DMS114 treated with DMSO at 0.1 percent for 48 hours (cell line): ENCODE data around the gene SRD5A1.

Experiments used
- DNase-seq: peaks from one replicate; lab custom pipeline; 2025; ENCODE audit not compliant: unreplicated experiment; lab: John Stamatoyannopoulos, UW

Gene SRD5A1

DNA sequence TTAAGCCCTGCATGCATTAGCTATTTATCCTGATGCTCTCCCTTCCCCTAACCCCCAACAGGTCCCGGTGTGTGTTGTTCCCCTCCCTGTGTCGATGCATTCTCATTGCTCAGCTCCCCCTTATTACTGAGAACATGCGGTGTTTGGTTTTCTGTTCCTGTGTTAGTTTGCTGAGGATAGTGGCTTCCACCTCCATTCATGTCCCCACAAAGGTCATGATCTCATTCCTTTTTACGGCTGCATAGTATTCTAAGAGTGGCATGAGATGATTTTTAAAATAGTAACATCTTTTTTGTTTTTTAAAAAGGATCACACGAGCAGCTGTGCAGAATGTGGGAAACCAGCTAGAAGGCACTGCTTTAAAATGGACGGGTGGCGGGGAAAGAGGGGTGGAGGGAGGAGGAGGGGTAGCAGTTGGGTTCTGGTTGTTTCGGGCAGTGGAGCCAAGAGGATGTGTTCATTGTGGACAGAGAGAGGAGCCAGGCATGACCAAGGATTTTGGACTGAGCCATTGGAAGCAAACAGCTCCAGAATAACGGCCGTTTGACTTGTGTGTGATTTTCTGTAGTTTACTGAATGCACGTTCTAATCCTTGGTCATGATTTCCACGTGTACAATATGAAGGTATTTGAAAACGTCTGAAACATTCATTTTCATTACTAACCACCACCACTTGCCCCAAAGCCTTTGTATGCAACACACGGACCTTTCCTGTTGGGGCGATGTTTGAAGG lies 78.3 kb downstream of the SRD5A1 start:
- DNase-seq, result no peak

DNA sequence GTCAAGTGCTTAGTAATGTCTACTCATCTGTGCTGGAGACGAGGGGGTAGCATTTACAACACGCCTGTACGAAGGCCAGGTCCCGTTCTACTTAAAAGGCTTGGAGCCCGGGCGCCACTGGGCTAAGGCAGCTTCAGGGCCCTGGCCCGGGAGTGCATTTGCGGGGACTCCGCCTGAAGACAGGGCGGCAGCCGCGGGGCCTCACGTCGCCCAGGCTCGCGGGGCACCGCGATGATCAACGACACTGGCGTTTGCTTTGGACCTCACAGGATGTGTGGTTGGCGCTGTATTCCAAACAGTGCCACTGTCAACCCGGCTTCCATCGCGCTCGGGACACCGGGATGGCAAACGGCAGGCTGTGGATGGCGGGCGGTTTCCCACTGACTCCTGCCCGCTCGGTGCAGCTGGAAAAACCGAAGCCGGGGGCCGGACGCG lies 78.9 kb downstream of the SRD5A1 start:
- peak; percentile 39 for DNase-seq

DNA sequence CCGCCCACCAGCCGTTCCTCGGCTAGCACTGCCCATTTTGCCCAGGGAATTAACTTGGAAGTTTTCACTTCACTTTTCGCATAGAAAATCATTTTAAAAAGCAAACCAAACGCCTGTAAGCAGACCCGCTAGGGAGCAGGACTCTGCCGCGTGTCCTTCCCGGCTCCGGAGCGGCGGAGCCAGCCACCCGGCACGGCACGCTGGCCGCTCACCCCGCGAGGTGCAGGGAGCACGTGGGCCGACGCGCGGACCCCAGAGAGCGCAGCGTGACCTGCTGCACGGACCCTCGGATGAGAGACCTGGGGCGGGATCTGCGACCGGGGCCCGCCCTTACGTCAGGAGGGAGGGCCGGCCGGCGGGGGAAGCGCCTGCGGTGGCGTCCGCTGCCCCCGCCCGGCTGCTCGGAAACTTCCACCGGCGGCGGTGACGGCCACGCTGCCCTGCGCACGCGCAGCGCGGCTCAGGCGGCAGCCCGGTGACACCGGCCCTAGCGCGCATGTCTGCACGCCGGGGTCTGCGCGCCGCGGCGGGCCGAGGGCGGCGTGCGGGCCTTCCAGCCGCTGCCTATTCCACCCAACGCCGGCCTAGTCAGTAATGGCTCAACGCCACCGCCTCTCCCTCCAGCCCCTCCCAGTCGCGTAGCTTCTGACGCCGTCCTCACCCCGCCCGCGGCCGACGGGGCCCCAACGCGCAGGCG lies 79.5 kb downstream of the SRD5A1 start:
- DNase-seq, result peak; percentile 90

DNA sequence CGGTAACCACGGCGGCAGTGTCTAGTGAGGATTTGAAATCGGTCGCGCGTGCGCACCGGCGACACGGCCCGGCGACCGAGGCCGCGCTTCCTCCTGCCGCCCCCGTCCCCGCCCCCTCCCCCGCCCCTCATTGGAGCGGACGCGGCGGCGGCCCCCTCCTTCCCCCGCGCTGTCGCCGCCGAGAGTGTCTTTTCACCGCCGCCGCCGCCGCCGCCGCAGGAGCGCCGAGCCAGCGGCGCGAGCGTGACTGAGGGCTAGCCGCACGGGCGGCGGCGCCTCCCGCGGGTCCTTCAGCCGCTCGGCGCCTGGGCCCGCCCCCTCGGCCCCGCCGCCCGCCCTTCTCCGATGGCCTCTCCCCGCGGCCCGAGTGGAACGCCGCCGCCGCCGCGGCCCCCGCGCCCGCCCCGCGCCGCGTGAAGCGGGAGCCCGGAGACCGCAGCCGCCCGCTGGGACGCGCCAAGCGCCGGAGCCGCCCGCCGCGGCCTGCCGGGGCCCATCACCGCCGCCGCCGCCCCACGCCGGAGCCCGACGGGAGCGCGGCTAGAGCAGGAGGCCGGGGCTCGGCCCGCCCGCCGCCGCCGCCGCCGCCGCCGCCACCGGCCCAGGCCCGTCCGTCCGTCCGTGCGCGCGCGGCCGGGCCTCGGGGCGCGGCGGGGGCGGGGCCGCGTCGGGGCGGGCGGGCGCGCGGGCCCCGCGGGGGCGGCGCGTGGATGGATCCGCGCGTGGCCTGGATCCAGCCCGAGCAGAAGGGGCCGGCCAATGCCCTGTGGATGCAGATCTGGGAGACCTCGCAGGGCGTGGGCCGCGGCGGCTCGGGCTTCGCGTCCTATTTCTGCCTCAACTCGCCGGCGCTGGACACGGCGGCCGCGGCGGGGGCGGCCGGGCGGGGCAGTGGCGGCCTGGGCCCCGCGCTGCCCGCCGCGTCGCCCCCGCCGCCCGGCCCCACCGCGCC lies 80.3 kb downstream of the SRD5A1 start, which contains the start of gene TENT4A:
Gene TENT4A (plus strand): TSS at position 159 of the 952 bp plus-strand sequence. CDS start 552 bp downstream, at position 711.
- no peak for DNase-seq

DNA sequence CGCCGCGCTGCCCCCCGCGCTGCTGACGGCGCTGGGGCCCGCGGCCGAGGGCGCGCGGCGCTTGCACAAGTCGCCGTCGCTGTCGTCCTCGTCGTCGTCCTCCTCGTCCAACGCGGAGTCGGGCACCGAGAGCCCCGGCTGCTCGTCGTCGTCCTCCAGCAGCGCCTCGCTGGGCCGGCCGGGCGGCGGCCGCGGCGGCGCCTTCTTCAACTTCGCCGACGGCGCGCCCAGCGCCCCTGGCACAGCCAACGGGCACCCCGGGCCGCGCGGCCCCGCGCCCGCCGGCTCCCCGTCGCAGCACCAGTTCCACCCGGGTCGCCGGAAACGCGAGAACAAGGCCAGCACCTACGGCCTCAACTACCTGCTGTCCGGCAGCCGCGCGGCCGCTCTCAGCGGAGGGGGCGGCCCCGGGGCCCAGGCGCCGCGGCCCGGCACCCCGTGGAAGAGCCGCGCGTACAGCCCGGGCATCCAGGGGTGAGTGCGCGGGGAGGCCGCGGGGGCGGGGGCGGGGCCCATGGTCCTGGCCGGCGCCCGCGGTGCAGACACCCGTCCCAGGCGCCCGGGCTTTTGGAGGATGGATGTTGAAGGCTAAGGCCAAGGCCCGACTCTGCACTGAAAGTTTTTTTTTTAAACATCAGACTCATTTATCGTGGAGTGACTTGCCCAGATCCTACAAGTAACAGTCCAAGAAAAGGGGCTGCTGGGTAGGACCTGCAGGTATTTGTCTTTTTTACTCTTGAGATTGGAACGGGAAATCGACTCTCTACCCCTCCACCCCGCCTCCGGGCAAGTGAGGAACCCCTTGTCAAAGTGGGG lies 81.2 kb downstream of the SRD5A1 start:
- DNase-seq, result no peak

DNA sequence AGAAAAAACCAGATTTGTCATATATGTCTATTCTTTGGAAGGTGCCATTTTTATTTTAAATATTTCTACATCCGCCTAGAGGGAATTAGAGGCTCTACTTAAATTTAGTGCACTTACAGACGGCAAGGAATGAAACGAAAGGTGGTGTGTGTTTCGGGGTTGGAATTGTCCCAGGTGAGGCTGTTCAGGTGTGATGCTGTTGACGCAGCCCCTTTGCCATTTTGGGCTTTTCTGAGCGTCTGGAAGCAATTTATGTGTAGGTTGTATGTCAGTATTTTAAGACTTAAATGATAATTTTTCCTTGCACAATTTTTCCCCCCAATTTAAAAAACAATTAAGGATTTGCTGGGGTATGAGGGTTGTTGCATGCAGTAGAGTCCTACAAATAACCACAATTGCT lies 82.0 kb downstream of the SRD5A1 start:
- no peak for DNase-seq

DNA sequence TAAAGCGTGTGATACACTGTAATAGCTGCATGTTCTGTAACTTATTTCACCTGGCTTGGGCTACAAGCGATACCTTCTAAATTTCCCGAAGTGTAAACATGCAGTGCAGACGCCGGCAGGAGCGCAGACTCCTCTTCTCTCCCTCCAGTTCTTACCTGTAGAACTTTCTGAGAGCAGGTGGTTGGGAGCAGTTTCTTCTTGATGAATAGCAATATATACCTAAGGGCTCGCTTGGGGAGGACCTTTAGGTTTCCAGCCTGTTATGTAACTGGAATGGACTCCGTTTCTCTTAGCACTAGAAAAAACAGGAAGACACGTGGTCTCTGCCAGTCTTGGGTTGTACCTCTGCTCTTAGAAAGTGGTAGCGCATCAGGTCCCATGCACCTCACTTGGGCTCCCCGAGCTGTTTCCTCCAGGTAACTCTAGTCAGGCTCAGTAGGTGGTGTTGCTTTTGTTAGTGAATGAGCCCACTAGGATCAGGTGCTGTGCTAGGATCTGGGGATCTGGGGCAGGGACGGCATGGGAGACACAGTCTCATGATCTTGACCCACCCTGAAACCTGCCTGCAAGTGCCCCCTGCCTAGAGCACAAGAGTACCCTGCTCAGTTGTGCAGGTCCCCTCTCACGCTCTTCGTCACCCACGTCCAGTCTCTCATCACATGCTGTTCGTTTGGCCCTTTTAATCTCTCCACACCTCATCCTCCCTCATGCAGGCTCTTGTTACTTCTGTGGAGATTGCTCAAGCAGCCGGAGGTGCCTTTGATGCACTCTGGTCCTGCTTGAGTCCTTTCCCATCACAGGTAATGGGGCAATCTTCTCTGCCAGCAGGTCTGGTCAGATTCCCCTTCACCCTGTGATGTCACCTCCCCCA lies 82.8 kb downstream of the SRD5A1 start:
- no peak for DNase-seq

DNA sequence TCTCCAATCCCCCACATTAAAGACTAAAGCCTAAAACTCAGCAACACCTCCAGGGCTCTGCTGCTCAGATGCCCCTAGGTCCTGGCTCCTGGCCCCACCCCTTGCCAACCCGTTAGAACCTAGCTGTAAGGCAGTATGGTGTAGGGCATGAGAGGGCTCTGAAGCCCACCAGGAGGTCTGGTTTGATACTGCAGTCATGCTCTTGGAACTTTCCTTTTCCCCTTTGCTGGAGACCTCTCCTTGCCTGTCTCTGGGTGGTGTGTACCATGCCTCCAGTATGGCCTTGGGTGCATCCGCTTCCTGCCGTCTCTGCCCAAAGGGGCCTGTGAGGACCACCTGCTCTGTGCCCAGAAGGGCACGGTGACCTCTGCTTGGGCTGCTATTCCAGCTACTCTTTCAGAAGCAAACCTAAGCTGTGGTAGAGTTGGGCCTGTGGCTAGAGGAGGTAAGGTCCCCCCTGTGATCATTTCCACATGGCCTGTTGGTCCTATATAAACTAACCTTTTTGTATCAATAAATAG lies 83.4 kb downstream of the SRD5A1 start:
- DNase-seq, result no peak

DNA sequence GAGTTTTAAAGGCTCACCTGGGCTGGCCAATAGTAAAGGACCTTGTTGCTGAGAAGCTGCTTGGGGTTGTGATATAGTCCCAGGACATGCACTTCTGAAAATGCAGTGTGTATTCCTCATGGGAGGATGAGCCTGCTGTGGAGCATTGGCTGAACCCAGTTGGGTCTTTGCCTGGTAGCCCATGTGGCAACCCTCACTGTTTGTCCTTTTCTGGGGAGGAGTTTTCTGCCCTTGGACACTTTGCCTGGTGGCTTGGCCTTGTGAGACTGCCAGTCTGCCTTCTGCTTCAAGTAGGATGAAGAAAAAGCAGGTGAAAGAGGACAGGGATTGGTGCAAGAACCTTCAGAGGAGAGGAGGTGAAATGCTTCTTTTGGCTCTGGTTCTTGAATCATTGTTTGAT lies 84.0 kb downstream of the SRD5A1 start:
- no peak for DNase-seq

DNA sequence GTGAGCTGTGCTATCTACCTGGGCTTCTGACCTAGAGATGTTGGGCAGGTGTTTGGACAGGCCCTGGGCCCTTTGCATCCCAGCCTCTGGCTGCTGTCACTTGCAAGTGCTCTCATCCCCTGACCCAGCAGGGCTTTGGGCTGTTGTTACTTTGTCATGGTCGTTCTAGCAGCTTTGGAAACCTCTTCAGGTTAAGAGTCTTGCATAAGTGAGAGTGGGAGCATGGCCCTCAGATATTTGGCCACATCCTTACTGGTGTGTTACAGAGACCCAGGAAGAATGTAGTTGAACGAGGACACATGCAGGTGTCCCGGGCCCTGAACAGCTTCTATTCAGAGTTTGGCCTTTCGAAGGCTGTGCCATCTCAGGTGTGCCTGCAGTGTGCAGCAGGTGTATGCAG lies 84.4 kb downstream of the SRD5A1 start:
- DNase-seq, result no peak

DNA sequence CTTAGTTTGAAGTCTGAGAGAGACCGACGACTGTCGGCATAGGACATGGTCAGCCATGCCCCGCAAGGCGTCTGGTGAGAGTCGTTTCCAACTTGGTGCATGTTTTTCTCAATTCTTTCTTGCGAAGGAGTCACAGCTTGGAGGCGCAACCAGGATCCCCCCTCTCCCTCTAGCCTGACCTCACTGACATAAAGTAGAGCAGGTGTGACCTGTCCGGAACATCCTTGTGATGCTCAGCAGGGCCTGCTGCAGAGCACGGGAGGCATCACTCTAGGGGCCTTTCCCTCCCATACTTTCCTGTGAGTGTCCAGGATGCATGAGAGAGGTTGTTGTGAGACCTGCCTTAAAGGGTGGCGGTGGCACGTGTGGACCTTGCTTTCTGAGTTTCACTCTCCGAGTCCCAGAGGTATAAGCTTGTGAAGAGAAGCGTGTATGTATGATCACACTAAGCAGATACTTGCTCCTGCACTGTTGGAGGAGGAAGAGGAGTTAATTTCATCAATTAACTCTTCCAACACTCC lies 85.0 kb downstream of the SRD5A1 start:
- DNase-seq, result no peak

DNA sequence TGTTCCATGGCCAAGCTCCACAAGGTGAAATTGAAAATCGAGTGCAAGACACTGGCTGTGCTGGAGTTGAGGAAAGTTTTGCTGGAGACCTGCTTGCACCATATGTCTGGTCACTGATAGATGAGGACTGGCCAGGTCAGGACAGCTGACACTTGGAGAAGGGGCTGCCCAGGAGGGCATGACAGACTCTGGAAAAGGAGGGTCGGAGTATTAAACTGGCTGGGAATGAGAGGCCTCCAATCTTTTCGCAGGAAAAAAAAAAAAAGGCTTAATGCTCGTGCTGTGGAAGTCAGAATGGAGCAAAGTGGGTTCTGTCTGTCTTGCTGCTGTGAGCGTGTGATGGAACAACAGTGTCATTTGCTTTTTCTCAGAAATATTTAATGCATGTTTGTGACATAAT lies 85.5 kb downstream of the SRD5A1 start:
- DNase-seq, result no peak

DNA sequence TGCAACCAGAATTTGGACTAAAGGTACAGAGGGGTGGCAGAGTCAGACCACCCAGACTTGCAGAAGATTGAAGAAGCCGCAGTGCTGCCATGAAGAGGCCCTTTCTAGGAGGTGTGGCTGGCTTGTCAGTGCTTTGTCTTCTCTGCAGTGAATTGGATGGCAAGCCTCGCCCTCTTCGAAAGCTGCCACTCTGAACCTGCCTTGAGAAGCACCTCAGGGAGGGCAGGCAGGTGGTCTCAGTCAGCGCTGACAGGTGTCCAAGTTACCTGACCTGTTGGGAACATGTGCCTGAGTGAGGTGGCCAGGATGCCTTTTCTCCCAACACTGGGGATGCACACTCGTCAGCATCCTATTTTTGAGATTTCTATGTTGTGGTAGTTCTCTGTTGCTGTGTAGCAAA lies 86.2 kb downstream of the SRD5A1 start:
- no peak for DNase-seq

DNA sequence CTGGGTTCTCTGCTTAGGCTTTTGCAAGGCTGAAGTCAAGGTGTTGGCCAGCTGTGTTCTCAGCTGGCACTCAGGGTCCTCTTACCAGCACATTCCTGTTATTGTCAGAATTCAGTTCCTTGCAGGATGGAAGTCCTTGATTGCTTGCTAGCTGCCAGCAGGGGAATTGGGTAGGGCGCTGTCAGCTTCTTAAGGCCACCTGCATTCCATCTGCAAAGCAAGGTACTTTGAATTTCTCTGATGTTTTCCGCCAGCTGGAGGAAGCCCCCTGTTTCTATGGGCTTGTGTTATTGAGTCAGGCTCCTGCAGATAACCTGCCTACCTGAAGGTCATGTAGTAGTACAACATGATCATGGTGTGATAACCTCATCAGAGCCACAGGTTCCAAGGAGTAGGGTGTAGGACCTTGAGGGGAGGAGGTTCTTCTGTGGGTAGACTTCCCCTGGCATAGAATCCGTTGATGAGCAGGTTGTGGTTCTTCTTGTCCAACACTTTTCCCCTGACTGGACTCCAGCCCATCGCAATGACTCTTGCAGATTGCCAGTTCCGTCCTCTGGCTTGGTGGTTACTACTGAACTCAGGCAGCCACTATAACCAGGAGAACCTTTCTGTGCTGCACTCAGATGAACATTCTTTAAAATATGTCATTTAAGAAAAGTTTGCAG lies 86.8 kb downstream of the SRD5A1 start:
- no peak for DNase-seq

DNA sequence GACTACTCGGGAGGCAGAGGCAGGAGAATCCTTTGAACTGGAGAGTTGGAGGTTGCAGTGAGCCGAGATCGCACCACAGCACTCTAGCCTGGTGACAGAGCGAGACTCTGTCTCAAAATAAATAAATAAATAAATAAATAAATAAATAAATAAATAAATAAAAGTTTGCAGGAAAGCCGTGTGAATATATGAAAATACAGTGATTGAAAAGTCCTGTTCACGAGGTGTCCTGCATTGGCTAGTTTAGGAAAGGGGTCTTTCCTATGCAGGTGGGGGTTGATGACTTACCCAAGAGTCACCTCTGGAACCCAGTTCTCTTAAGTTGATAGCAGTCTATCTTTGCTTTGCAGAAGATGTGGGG lies 87.3 kb downstream of the SRD5A1 start:
- DNase-seq, result no peak

DNA sequence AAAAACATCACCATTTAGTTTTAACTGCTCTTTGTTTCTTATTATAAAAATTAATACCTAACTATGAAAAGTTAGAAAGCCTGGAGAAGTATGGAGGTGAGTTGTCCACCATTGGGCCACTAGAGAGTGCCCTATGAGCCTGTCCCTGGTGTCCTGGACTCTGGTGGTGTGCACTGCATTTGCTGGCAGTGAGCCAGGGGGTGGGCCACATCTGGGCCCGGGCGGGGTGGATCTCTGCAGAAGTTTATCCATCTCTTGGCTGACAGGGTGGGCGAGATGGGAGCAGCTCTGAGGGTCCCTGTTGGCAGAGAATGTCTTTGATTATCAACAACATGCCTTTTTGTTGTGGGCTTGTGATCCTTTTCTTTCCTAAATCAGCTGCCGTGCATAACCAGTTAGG lies 88.2 kb downstream of the SRD5A1 start:
- DNase-seq, result no peak

DNA sequence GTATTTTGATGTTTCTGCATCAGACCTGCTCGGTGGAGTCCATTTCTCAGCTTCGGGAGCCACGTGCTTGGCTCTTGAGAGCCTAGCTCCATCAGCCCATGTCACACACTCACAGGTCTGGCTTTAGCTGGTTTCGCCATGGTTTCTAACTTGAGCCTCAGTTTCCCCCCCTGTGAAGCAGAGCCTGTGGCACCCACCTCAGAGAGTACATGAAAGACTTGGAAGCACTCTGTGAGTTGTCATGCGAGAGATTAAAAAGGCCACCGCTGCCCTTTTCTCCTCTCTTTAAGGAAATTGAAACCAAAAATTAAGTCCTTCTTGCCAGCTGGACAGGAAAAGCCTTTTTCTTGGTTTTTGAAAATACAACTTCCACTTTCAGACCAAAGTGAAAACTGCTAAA lies 88.8 kb downstream of the SRD5A1 start:
- DNase-seq, result no peak

DNA sequence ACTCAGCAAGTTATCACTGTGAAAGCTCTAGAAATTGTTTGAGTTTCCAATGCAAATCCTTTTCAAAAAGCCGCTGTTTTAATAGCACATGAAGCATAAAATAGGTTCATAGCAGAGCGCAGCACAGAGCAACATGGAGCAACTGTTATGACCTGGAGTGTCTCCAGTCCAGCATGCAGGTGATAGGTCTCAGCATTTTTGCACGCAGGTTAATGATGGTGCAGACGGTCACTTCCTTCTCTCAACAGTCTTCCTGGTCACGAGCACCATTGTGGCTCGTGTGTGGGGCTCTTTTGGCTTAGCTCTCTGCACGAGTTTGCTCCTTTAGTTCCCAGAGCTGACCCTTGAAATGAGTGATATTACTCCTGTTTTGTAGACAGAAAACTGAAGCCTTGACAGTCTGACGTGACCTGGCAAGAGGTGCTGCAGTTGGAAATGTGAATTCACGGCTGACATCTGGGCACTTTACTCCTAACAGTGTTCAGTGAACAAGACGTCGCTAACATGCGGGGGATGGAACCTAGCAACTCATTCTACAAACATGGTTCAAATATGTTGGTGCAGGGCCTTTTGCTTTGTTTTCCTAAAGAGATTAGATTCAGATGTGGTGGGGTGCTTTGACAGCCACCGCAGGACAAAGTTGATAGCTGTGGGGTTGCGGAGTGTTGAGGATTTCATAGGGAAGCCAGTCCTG lies 90.0 kb downstream of the SRD5A1 start:
- DNase-seq, result no peak
